ENCODE results near the gene CACNA1B.
"Not testable (repeated sequence)": the region's sequence is repeated elsewhere in the genome, so short reads cannot be mapped to it uniquely, and the experiment has no call there.

DNA sequence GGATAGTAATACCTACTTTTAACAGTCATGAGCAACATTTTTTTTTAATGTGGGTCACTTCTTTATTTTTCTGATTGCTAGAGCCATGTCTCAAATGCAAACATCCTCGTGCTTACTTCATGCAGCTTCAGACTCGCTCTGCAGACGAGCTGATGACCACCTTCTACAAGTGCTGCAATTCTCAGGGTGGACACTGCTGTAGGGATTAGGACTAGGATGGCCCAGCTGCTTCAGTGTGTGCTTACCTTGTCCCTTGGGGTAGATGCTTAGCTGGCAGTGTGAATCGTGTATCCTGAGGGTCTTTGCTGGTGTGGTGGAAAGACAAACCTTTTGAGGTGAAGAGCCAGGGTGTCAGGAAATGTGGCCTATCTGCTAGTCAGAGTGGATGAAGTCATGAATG, 251.7 kb downstream of the CACNA1B start:
- TF ChIP-seq CTCF (IDR thresholded peaks at IDR 0.05; ENCODE audit: borderline replicate concordance, extremely low read depth, low read length, poor library complexity, severe bottlenecking); EZH2 (IDR thresholded peaks at IDR 0.05; ENCODE audit: borderline replicate concordance, low read depth, low read length, severe bottlenecking): not testable (repeated sequence)
